ENCODE measurements around the gene TBPL1. TPM values are rescaled to one million over a fixed set of nuclear protein-coding genes. Genes with fewer than 3 reads are reported as not detected.

TBPL1 gene
- total RNA-seq, 1 experiment from 2014 or later: 42.1 TPM

GRCh38 chr6:134016558-134016814 lies 63.5 kb downstream of the TBPL1 start:
- H3K27ac Mint-ChIP-seq: no peak overlapping the region
- no peaks in the 10 kb centered on the region for H3K9me3 Mint-ChIP-seq
- no peak overlapping the region for H3K4me3 Mint-ChIP-seq
- H3K4me1 Mint-ChIP-seq: peaks cover 9% of the 10 kb centered on the region
- CTCF ChIA-PET: interaction anchor here (1.4 kb wide), 1 partner anchor 81 kb away, joined by 3 read pairs; no protein-coding TSS in a partner anchor
- DNase-seq (ENCODE audit: low spot score) (no peak), ATAC-seq (no peak)
- POLR2A ChIA-PET: no interaction called here
- no peaks in the 10 kb centered on the region for H3K36me3 Mint-ChIP-seq
- H3K27me3 Mint-ChIP-seq (ENCODE audit: low read depth): no peaks in the 10 kb centered on the region
- TF ChIP-seq ZBTB43 (CRISPR knock-in tag; IDR thresholded peaks at IDR 0.05): no peak
- no peak for TF ChIP-seq ZNF532 (CRISPR knock-in tag; IDR thresholded peaks at IDR 0.05; ENCODE audit: borderline replicate concordance)
- TF ChIP-seq AFF4 (CRISPR knock-in tag; IDR thresholded peaks at IDR 0.05; ENCODE audit: borderline replicate concordance): no peak
- TF ChIP-seq ZNF263 (CRISPR knock-in tag; IDR thresholded peaks at IDR 0.05; ENCODE audit: low read depth): no peak
- no peak for TF ChIP-seq TEAD1 (CRISPR knock-in tag; IDR thresholded peaks at IDR 0.05)
- TF ChIP-seq ATF1 (CRISPR knock-in tag; IDR thresholded peaks at IDR 0.05): no peak
- TF ChIP-seq ZNF281 (CRISPR knock-in tag; IDR thresholded peaks at IDR 0.05): no peak
- TF ChIP-seq ZNF396 (CRISPR knock-in tag; IDR thresholded peaks at IDR 0.05; ENCODE audit: borderline replicate concordance): no peak
- no peak for TF ChIP-seq FOXK1 (CRISPR knock-in tag; IDR thresholded peaks at IDR 0.05)
- no peak for TF ChIP-seq PRDM15 (CRISPR knock-in tag; IDR thresholded peaks at IDR 0.05)
- TF ChIP-seq NR3C1 (CRISPR knock-in tag; conservative IDR thresholded peaks at IDR 0.05; ENCODE audit: low read depth): no peak
- TF ChIP-seq ARID4B (CRISPR knock-in tag; IDR thresholded peaks at IDR 0.05; ENCODE audit: borderline replicate concordance): no peak
- TF ChIP-seq CDX4 (CRISPR knock-in tag; IDR thresholded peaks at IDR 0.05; ENCODE audit: borderline replicate concordance): no peak
- TF ChIP-seq NFYB (CRISPR knock-in tag; conservative IDR thresholded peaks at IDR 0.05; ENCODE audit: low read depth): no peak
- TF ChIP-seq NFE2L1 (CRISPR knock-in tag; IDR thresholded peaks at IDR 0.05): no peak
- no peak for TF ChIP-seq TEAD4 (CRISPR knock-in tag; IDR thresholded peaks at IDR 0.05)
- TF ChIP-seq GTF2I (CRISPR knock-in tag; conservative IDR thresholded peaks at IDR 0.05): no peak
